ENCODE data around the gene VN1R5. TPM values are rescaled to one million over a fixed set of nuclear protein-coding genes. Genes with fewer than 3 reads are reported as not detected.
A peak's percentile ranks its signal among the peaks of the same experiment; 100 is the strongest.
"Not testable (repeated sequence)": the region's sequence is repeated elsewhere in the genome, so short reads cannot be mapped to it uniquely, and the experiment has no call there.

VN1R5 gene
- polyA plus RNA-seq (ENCODE audit: insufficient read length), result not detected

DNA sequence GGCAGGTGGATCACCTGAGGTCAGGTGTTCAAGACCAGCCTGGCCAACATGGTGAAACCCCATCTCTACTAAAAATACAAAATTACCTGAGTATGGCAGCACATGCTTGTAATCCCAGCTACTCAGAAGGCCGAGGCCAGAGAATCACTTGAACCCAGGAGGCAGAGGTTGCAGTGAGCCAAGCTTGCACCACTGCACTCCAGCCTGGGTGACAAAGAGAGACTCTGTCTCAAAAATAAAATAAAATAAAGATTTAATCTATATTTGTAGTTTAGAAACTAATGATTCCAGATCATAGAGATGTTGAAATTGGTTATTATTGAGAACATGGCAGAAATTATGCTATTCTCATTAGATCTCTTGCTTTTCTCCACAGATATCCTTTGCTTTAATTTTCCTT, at the start of gene VN1R5:
VN1R5 (plus strand) TSS at position 301 of the 400 bp plus-strand sequence.
- not testable (repeated sequence) for DNase-seq

DNA sequence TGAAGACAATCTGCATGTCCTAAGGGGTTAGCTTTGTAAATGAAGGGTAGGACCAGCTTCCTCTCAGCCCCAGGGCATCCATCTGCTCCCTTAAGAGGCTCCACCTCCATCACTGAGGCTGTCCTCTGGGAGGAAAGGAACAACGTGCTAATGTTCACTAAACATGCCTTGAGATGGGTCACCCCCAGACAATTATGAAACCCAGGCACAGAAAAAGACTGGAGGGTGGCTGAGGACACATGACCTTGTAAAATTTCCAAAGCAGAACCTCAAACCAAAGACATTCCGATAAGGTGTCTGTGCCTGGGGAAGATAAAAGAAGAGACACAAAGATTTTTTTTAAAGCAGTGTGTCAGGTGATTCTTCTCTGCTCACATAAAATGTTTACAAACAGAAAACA, 46.5 kb upstream of the VN1R5 start:
- no peak for DNase-seq

DNA sequence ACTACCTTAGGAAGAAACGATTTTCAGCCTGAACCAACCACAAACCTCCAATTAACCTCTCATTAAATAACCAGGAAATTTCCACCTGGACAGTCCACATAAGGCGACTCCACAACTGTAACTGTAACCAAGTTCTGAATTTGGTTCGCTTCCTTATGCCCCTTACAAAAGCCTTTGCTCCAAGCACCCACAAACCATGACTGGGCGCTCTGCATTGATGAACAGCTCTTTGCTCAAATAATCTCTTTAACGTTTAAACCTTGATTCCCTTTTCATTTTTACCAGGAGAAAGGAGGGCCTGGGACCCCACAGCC, 45.9 kb upstream of the VN1R5 start:
- no peak for DNase-seq

GRCh38 chr1:247210376-247211117, 45.3 kb upstream of the VN1R5 start:
- peak; percentile 95 for DNase-seq

GRCh38 chr1:247211339-247211738, 44.5 kb upstream of the VN1R5 start:
- DNase-seq, result no peak

DNA sequence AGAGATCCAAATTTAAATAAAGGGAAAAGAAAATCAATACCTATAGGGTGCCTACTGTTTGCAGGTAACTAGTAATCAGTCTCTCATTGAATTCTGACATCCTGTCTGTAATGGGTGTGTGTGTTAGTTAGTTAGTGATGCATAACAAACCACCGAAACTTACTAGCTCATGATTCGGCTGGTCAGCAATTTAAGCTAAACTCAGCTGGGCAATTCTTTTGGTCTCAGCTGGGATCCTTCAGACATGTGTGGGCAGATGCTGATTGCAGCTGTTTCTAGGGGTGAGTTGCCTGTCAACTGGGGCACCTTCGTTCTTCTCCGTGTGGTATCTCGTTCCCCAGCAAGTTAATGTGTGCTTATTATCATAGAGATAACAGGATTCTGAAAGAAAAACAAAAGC, 43.9 kb upstream of the VN1R5 start:
- no peak for DNase-seq

DNA sequence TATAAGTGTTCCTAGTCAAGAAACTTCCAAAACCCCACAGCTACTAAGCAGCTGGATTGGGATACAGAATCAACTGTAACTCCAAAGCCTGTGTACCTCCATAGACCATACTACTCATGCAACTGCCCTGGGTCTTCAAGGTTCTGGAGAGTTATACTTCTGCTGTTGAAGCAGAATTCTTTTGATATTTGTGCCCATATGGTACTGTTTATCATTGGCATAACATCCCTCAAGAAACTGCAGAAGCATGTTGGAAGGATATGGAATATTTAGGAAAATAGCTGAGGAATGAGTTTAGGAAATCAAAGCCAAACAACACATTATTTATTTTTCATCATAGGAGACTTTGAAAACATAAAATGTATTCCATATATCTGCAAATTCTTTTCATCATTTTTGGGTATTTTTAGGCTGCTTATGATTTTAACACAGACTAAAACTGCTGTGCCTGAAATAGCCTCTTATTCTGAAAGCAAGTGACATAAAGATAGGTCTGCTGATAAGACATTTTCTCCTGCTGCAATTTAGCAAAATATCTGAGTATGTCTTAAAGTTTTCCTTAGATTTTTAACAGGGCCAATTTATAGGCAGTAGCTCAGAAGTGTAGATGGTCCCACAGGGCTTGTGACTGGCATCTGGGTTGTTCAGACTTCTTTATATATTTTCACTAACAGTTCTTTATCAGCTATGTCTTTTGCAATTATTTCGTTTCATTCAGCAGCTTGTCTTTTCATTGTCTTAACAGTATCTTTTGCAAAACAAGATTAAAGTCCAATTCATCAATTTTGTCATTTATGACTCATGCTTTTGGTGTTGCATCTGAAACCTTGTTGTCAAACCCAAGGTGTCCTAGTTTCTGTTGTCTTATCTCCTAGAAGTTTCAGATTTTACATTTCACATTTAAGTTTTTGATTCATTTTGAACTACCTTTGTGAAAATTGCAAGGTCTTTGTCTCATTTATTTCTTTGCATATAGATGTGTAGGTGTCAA, 43.0 kb upstream of the VN1R5 start:
- DNase-seq, result no peak

DNA sequence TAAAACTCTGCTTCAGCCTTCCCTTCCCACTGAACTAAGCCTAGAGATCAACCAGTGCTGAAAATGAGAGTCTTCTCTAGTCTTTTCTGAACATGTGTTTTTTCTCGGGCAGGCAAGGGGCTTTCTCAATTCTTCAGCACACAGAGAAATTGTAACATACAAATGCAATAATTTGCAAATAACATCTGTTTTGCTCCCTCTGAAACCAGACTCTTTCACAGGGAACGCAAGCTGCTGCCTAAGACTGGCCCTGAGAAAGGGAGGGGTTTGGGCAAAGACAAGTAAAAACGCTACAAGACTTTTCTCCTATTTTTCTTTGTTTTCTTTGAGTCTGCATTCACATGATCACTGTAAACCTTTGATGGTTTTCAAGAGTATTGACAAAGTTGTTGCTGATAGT, 39.6 kb upstream of the VN1R5 start:
- DNase-seq, result no peak

GRCh38 chr1:247218121-247218651, 37.7 kb upstream of the VN1R5 start:
- no peak for DNase-seq

DNA sequence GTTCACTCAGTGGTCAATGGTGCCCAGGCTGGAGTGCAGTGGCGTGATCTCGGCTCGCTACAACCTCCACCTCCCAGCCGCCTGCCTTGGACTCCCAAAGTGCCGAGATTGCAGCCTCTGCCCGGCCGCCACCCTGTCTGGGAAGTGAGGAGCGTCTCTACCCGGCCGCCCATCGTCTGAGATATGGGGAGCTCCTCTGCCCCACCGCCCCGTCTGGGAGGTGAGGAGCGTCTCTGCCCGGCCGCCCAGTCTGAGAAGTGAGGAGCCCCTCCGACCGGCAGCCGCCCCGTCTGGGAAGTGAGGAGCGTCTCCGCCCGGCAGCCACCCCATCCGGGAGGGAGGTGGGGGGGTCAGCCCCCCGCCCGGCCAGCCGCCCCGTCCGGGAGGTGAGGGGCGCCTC, 35.6 kb upstream of the VN1R5 start:
- not testable (repeated sequence) for DNase-seq

DNA sequence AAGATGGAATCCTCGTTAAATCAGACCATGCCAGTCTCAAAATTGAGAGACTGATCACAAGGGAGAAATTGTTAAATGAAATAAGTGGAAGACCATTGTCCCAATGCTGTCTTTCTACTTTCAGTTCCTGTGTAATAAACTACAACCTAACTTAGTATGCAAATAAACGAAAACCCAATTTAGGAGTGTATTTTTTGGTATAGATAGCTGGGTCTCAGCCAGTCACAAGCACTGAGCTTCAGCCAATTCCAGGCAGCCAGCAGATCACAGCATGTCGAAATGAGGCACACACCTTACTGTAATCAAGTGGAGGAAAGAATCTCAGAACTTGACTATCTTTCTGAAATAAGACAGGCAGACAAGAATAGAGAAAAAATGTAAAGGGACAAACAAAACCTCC, 33.0 kb upstream of the VN1R5 start:
- no peak for DNase-seq

DNA sequence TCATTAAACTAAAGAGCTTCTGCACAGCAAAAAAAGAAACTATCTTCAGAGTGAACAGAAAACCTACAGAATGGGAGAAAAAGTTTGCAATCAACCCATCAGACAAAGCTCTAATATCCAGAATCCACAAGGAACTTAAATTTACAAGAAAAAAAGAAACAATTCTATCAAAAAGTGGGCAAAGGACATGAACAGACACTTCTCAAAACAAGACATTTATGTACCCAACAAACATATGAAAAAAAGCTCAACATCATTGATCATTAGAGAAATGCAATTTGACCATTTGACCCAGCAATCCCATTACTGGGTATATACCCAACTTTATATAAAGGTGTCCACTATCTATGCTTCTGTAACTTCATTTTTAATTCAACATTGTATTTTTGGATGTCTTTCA, 31.1 kb upstream of the VN1R5 start:
- DNase-seq, result no peak

DNA sequence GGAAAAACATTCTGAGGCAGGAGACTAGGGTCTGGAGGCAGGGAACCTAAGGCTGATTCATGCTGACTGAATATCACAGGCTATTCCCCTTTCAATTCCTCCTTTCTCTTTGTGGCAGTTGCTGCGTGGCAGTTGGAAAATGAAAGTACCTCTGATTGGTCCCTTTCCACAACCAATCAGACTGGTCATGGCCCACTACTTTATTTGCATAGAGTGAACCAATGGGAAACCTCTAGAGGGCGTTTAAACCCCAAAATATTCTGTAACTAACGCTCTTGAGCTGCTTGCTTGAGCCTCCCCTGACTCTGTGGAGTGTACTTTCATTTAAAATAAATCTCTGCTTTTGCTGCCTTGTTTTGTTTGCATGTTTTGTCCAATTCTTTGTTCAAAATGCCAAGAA, 27.7 kb upstream of the VN1R5 start:
- no peak for DNase-seq

DNA sequence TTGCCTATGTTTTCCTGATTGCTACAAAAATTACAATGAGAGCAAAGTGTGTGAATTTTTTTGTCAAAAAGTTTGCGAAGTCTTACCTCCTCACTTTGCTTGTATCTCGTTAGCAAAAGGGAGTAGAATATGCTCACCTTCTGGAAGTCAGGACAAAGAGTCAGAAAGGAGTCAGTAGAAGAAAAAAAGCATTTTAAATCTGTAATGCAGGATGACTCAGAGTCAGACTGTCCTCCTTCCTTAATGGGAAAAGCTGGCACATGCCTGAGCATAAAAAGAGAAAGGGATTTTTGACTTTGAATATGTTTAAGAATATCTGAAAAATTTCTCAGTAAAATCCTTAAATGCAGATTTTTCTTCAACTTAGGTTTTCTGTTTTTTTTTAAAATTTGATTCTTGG, 14.2 kb upstream of the VN1R5 start:
- DNase-seq, result no peak

- no peak for DNase-seq
Observed at GRCh38 chr1:247243524-247244137, 12.2 kb upstream of the VN1R5 start.

DNA sequence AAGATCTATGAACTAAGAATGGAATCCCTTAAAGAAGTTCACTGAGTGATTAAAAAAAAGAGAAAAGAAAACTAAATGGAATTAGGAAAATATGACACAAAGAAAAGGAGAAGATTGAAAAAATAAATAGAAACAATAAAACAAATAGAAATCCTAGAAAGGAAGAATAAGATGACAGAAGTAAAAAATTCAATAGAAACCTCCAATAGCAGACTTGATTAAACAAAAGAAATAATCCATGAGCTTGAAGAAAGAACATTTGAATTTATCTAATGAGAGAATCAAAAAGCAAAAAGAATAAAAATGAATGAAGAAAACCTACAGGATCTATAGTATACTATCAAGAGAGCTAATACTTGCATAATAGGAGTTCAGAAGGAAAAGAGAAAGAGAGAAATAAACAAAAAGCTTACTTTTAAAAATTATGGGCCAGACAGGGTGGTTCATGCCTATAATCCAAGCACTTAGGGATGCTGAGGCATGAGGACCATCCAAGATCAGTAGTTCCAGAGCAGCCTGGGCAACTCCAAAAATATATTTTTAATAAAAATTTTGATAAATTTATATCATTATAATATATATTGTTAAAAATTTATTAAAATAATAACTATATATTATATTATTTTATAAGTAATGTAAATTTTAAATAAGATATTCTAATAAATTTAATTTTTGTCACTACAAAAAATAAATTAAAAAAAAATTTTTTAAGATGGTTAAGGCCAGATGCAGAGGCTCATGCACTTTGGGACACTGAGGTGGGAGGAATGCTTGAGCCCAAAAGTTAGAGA, 9.4 kb upstream of the VN1R5 start:
- DNase-seq, result no peak

GRCh38 chr1:247247568-247247967, 8.3 kb upstream of the VN1R5 start:
- no peak for DNase-seq

DNA sequence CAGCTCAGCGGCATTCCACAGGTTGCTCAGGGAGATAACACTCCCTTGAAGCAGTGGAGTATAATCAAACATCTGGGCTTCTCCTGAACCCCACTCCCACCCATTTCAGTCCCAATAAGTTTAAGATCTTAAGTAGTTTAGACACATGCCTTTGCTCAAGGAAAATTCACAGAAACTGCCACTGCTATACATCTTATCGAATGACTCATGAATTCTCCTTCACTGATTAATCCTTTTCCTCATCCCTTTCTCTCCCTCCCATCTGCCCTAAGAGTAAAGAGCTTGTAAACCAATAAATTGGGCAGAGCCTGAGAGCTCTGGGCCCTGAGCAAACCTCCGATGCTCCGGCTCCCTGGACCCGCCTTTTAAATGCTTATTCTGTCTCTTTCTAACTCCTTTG, 10.2 kb downstream of the VN1R5 start:
- no peak for DNase-seq

- DNase-seq, result no peak
Observed at GRCh38 chr1:247268390-247269045, 12.6 kb downstream of the VN1R5 start.

DNA sequence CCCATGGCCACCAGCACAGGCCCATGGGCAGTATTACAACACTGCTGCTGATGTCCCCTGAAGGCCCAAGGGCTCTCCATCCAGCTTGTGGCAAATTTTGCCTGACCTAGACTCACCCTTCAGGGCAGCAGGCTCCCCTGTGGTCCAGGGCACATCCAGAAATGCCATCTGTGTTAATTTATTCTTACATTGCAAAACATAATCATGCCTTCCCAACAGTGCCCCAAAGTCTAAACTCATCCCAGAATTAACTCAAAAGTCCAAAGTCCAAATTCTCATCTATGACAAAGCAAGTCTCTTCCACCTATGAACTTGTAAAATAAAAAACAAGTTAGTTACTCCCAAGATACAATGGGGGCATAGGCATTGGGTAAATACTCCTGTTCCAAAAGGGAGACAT, 13.3 kb downstream of the VN1R5 start:
- no peak for DNase-seq

- no peak for DNase-seq
Observed at GRCh38 chr1:247270003-247270402, 14.1 kb downstream of the VN1R5 start.

DNA sequence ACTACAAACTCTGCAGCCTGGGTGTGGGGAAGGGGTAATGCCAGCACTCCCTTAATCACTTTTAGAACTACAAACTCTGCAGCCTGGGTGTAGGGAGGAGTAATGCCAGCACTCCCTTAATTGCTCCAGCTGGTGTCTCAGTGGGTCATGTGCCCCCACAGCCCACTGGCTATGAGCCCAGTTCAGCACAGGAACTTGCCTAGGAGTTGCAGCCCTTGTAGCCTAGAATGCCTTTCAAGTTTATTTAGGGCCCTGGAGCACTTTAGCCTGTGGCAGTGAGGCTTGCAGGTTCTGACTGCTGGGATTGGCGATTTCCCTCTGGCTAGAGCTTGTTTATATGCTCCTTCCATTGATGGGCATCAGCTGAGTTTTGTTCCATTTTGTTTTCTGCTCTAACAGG, 17.1 kb downstream of the VN1R5 start:
- peak; percentile 11 for DNase-seq

Data from hindlimb muscle (tissue), 1 donor.